ENCODE measurements around the gene FGD3.

Gene FGD3

GRCh38 chr9:93033531-93033930, 86.2 kb downstream of the FGD3 start:
- no peak for DNase-seq

- no peak for DNase-seq
Observed at GRCh38 chr9:93035106-93035660, 87.9 kb downstream of the FGD3 start.

GRCh38 chr9:93035821-93036351, 88.6 kb downstream of the FGD3 start:
- no peak for DNase-seq

- DNase-seq: no peak
Observed at GRCh38 chr9:93036887-93037475, 89.7 kb downstream of the FGD3 start.

GRCh38 chr9:93037476-93037971, 90.2 kb downstream of the FGD3 start:
- DNase-seq: no peak

GRCh38 chr9:93038918-93039317, 91.6 kb downstream of the FGD3 start:
- no peak for DNase-seq

GRCh38 chr9:93039456-93039855, 92.1 kb downstream of the FGD3 start:
- DNase-seq: no peak

GRCh38 chr9:93039976-93040375, 92.7 kb downstream of the FGD3 start:
- DNase-seq: no peak

- no peak for DNase-seq
Observed at GRCh38 chr9:93040409-93040808, 93.1 kb downstream of the FGD3 start.

GRCh38 chr9:93041108-93041802, 93.9 kb downstream of the FGD3 start:
- no peak for DNase-seq

- no peak for DNase-seq
Observed at GRCh38 chr9:93043122-93043521, 95.8 kb downstream of the FGD3 start.

GRCh38 chr9:93045521-93045920, 98.2 kb downstream of the FGD3 start:
- DNase-seq: no peak

- DNase-seq: no peak
Observed at GRCh38 chr9:93048566-93049448, 101.5 kb downstream of the FGD3 start.

GRCh38 chr9:93049491-93049890, 102.2 kb downstream of the FGD3 start:
- no peak for DNase-seq

- no peak for DNase-seq
Observed at GRCh38 chr9:93050231-93050630, 102.9 kb downstream of the FGD3 start.

GRCh38 chr9:93051680-93052089, 104.4 kb downstream of the FGD3 start:
- DNase-seq: peak; percentile 56

GRCh38 chr9:93052791-93053540, 105.6 kb downstream of the FGD3 start:
- DNase-seq: no peak

- no peak for DNase-seq
Observed at GRCh38 chr9:93053781-93054331, 106.5 kb downstream of the FGD3 start.

GRCh38 chr9:93054758-93055704, 107.7 kb downstream of the FGD3 start:
- no peak for DNase-seq

- DNase-seq: no peak
Observed at GRCh38 chr9:93057042-93057702, 109.8 kb downstream of the FGD3 start.

Data from fibroblast of skin of back (primary cell).